Right renal cortex interstitium (tissue), 3 donors: ENCODE data around the gene CSNK2A1. TPM values are rescaled to one million over a fixed set of nuclear protein-coding genes. Genes with fewer than 3 reads are reported as not detected.
"Not testable (repeated sequence)": the region's sequence is repeated elsewhere in the genome, so short reads cannot be mapped to it uniquely, and the experiment has no call there.

Experiments
- DNase-seq, 3 donors: peaks; one replicate each; pipeline ENCODE4 v3.0.0-alpha.2; 2013; ENCODE audit warnings: low read depth in 3 of 3, low spot score in 2 of 3
- polyA plus RNA-seq, 3 donors: library from polyadenylated mRNA; unstranded; fragments of 120-200 nt; gene quantifications; one replicate each; pipeline ENCODE4 v1.2.1, GENCODE V29; 2013; ENCODE audit not compliant: insufficient read length in 3 of 3

The CSNK2A1 gene
- polyA plus RNA-seq, 3 donors, result 132 to 138 (median 137) TPM

DNA sequence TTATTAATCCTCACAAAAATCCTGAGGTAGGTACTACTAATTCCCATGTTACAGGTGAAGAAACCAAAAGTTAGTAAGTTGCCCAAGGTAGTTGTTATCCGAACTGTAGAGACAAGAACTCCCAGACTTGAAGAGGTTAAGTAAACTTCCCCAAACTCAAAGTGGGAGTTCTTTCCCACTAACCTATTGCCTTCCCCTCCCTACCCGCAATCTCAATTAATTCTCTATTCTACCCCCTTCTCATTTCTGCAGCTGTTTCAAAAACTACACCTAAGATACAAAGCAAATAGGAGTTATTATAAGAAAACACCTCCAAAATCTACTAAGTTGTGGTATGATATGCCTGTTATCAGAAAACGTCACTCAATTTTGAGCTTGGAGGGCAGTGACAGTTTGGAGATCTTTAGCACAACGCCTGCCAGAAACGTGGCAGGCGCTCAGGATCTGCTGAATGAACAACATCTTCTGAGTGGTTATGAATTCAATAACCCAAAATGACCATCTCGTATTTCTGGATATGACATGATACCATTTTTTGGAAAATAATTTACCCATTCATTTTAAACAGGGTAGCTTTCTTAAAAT, 7.1 kb downstream of the CSNK2A1 start:
- DNase-seq, result no peak

DNA sequence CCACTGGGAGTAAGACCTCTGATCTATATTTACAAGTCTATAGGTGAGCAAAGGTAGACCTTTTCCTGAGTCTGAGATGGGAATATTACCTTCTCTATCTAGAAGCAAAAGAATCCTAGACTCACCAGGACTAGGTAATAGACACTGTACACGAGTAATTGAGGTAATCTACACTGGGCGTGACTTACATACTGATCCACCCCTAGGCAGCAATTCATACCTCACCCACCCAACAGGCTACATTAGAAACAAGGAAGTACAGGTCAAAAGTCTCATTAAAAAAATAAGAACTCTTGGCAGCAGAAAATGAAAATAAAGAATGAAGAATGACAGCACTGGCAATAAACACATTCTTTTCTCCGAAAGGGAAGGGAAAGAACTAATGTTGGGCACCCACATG, 7.6 kb downstream of the CSNK2A1 start:
- DNase-seq, result no peak

GRCh38 chr20:533526-533925, 10.1 kb downstream of the CSNK2A1 start:
- no peak for DNase-seq

DNA sequence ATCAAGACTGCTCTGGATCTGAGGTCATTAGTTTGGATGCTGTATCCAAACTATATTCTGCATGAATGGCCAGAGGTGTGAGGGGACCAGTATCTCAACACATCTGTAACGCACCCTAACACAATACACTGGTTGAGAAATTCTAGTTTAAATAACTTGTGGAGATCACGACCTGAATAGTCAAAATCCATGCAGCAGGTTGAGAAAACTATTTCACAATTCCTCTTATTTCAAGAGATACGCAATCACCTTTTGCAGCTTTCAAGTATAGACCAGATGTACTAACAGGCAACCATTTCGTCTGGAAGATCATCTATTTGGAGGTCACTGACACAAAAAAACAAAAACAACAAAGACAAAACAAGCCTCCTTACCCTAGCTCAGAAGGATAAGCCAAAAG, 11.1 kb downstream of the CSNK2A1 start:
- no peak for DNase-seq

- no peak for DNase-seq
Observed at GRCh38 chr20:531608-532007, 12.0 kb downstream of the CSNK2A1 start.

DNA sequence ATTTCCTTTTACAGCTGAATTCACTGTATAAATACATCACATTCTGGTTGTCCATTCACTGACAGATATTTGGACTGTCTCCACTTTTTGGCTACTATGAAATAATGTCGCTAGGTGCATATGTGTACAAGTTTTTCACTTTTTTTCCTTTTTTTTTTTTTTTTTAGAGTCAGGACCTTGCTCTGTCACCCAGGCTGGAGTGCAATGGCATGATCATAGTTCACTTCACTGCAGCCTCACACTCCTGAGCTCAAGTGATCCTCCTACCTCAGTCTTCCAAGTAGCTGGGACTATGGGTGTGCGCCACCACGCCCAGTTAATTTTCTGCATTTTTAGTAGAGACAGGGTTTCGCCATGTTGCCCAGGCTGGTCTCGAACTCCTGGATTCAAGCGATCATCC, 13.3 kb downstream of the CSNK2A1 start:
- DNase-seq, result no peak

DNA sequence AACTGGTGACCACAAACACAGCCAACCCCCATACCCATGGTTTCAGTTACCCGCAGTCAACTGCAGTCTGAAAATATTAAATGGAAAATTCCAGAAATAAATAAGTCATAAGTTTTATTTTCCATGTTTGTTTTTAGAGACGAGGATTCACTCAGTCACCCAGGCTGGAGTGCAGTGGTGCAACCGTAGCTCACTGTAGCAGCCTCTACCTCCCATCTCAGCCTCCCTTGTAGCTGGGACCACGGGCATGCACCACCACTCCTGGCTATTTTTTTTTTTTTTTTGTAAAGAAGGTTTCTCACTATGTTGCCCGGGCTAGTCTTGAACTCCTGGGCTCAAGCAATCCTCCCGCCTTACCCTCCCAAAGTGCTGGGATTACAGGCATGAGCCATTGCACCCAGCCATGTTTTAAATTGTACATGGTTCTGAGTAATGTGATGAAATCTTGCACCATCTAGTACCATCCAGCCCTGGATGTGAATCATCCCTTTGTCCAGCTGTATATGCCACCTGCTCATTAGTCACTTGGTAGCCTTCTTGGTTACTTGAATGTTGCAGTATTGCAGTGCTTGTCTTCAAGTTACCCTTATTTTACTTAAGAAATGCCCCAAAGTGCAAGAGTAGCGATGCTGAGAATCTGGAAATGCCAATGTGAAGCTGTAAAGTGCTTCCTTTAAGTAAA, 14.5 kb downstream of the CSNK2A1 start:
- DNase-seq, result no peak

- DNase-seq, result no peak
Observed at GRCh38 chr20:527571-527886, 16.1 kb downstream of the CSNK2A1 start.

GRCh38 chr20:521860-522259, 21.7 kb downstream of the CSNK2A1 start:
- DNase-seq, result no peak

DNA sequence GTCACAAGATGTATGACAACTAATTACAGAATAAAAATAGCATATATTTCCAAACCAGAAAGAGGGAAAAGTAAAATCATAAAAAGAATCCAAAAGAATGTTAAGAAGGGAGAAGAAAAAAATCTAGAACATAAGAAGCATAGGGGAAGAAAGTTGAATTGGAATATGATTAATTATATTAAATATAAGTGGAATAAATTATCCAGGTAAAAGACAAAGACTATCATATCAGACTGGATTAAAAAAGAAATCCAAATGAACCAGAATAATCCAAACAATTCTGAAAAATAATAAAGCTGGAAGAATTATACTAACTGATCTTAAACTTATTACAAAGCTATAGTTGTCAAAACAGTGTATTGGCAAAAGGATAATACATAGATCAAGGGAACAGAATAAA, 23.6 kb downstream of the CSNK2A1 start:
- DNase-seq, result no peak

GRCh38 chr20:517221-517620, 26.4 kb downstream of the CSNK2A1 start:
- DNase-seq, result no peak

- no peak for DNase-seq
Observed at GRCh38 chr20:516799-517198, 26.8 kb downstream of the CSNK2A1 start.

DNA sequence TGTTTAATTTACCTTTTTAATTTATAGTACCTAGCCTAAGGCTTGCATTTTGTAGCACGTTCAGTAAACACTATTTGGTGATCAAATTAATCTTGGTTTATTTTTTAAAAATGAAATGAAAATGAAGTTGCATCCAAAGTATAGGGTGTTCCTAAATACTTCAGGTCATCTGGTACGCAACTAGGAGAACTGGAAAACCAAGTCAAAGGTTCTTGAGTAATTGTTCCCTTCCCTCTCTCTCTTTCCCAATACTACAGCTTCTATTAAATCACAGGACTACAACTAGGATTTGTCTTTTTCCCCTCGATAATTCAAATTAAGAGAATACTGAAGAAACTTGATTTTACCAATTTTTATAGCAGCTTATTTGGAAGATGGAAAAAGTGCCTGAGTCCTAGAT, 27.9 kb downstream of the CSNK2A1 start:
- no peak for DNase-seq

DNA sequence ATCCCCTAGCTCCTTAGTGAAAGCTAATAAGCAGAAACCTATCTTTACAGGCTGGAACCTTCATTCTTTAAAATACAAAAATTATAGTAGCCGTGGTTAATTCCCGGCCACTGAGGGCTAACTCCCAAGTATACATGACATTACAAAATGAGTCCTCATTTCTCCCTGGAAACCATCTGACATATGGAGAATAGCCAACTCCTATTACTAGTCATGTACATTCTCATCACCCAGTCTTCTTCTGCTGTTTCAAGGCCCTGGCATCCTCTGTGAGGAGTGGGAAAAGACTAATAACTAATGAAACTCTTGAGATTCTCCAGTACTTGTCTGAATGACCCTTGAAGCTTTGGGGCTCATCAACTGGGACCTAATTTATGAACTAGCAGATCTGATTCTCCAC, 30.2 kb downstream of the CSNK2A1 start:
- no peak for DNase-seq

GRCh38 chr20:510328-511057, 33.1 kb downstream of the CSNK2A1 start:
- not testable (repeated sequence) for DNase-seq

- DNase-seq, result not testable (repeated sequence)
Observed at GRCh38 chr20:508364-508787, 35.2 kb downstream of the CSNK2A1 start.

- no peak for DNase-seq
Observed at GRCh38 chr20:507761-508332, 35.7 kb downstream of the CSNK2A1 start.

- DNase-seq, result no peak
Observed at GRCh38 chr20:507006-507758, 36.4 kb downstream of the CSNK2A1 start.

DNA sequence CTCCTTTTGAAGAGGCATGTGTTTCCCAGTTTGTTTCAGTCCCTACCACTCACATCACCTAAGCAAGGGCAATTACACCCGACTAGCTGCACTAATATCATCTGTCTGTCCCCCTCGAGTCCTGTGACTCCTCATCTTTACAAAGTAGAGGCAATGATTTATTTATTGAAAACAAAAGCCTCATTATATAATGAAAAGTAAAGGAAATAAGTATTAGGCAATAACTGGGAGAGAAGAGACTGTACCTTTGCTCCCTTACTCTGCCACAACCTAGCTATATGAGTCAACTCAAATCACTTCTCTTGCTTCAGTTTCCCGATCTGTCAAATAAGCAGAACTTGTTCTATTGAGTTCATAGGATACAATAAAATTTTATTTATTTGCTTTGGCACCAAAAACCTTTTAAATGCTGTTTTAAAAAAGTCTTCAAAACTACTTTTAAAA, 38.9 kb downstream of the CSNK2A1 start:
- no peak for DNase-seq

- DNase-seq, result no peak
Observed at GRCh38 chr20:503048-503737, 40.4 kb downstream of the CSNK2A1 start.
